OCI-LY7 (cell line): ENCODE data around the gene NOP56. TPM values are rescaled to one million over a fixed set of nuclear protein-coding genes. Genes with fewer than 3 reads are reported as not detected.

ENCODE experiments used
- BruUV-seq: library from RNA; stranded (reverse); fragments of 400-500 nt; replicated peaks from 2 replicates; lab custom pipeline; 2021; lab: Mats Ljungman, UMichigan
- CTCF ChIA-PET: fragments of 300-600 bp; sonication (Branson Sonifier 250); formaldehyde crosslinking; loops from one replicate; lab custom pipeline; 2022; ENCODE audit warnings: antibody characterized with exemption; ENCODE audit not compliant: unreplicated experiment; lab: Charles Lee
- POLR2A ChIA-PET: fragments of 300-600 bp; sonication (Branson Sonifier 250); formaldehyde crosslinking; loops from one replicate; lab custom pipeline; 2022; ENCODE audit warnings: antibody characterized with exemption; lab: Charles Lee
- DNase-seq: peaks from one replicate; pipeline ENCODE4 v3.0.0-alpha.2; 2015; ENCODE audit warnings: low spot score
- H2AFZ ChIP-seq: fragments of 200-600 bp; sonication (generic), shearing (Covaris generic); 2 replicates; pipeline ENCODE4 v1.6.1; 2014; ENCODE audit warnings: mild to moderate bottlenecking, antibody characterized with exemption, low read length, moderate library complexity
- H3K27ac ChIP-seq: fragments of 200-600 bp; sonication (generic); 2 replicates; pipeline ENCODE4 v1.5.1; 2014; ENCODE audit warnings: mixed run types, low read depth, mild to moderate bottlenecking, moderate library complexity, low read length, inconsistent platforms; ENCODE audit not compliant: poor library complexity, severe bottlenecking
- H3K36me3 ChIP-seq: fragments of 200-600 bp; sonication (generic); 2 replicates; pipeline ENCODE4 v1.6.1; 2014; ENCODE audit warnings: mild to moderate bottlenecking, antibody characterized with exemption, low read length, moderate library complexity, mixed read lengths; ENCODE audit not compliant: insufficient read depth
- H3K4me1 ChIP-seq: fragments of 200-600 bp; sonication (generic); 2 replicates; pipeline ENCODE4 v1.5.1; 2014; ENCODE audit warnings: mild to moderate bottlenecking, low read length; ENCODE audit not compliant: insufficient read depth, poor library complexity, severe bottlenecking
- H3K4me2 ChIP-seq: fragments of 200-600 bp; sonication (generic); 2 replicates; pipeline ENCODE4 v1.6.1; 2014; ENCODE audit warnings: mild to moderate bottlenecking, low read length
- H3K4me3 ChIP-seq: fragments of 200-600 bp; sonication (generic); 2 replicates; pipeline ENCODE4 v1.5.1; 2014; ENCODE audit warnings: mild to moderate bottlenecking, low read depth, low read length; ENCODE audit not compliant: poor library complexity, severe bottlenecking
- H3K79me2 ChIP-seq: fragments of 200-600 bp; sonication (generic); 2 replicates; pipeline ENCODE4 v1.6.1; 2016; ENCODE audit warnings: low read depth, mild to moderate bottlenecking, low read length, moderate library complexity, mixed read lengths; ENCODE audit not compliant: insufficient read depth
- H3K9me2 ChIP-seq: fragments of 200-600 bp; sonication (generic); 2 replicates; pipeline ENCODE4 v1.6.1; 2016; ENCODE audit warnings: mild to moderate bottlenecking, low read length, mixed read lengths; ENCODE audit not compliant: insufficient read depth
- H3K9me3 ChIP-seq: fragments of 200-600 bp; sonication (generic); 2 replicates; pipeline ENCODE4 v1.6.1; 2014; ENCODE audit warnings: mild to moderate bottlenecking, mixed run types, low read length, mixed read lengths
- H4K20me1 ChIP-seq: fragments of 200-600 bp; sonication (generic); 2 replicates; pipeline ENCODE4 v1.6.1; 2014; ENCODE audit warnings: mild to moderate bottlenecking, antibody characterized with exemption, low read length, moderate library complexity, mixed read lengths; ENCODE audit not compliant: insufficient read depth
- EZH2phosphoT487 ChIP-seq: fragments of 200-600 bp; sonication (generic); IDR thresholded peaks from 2 replicates; pipeline ENCODE4 v1.6.1; 2018; ENCODE audit warnings: low read depth, borderline replicate concordance, mild to moderate bottlenecking, mixed run types, antibody characterized with exemption, low read length, moderate library complexity, mixed read lengths
- intact Hi-C: fragments of 100-400 bp; cut with micrococcal nuclease; formaldehyde crosslinking; loops from one replicate; pipeline ENCODE4 v1.10.0; 2022; ENCODE audit not compliant: unreplicated experiment
- total RNA-seq, 2 experiments: library from RNA; depleted of rRNA in 1 of 2; stranded (reverse); fragments of >200 nt in 1 of 2; shearing (Covaris generic) in 1 of 2; gene quantifications; 2 replicates each; pipeline ENCODE4 v1.2.3, GENCODE V29; 2014 to 2022
- TF ChIP-seq, protein P1 (sequence below): fragments of 200-600 bp; sonication (generic); conservative IDR thresholded peaks from 2 replicates; pipeline ENCODE4 v1.5.1; 2014; ENCODE audit warnings: mild to moderate bottlenecking, antibody characterized with exemption, low read length, moderate library complexity, mixed read lengths

NOP56 gene
- total RNA-seq, 2 experiments from 2014 or later, result 544 to 580 TPM

DNA sequence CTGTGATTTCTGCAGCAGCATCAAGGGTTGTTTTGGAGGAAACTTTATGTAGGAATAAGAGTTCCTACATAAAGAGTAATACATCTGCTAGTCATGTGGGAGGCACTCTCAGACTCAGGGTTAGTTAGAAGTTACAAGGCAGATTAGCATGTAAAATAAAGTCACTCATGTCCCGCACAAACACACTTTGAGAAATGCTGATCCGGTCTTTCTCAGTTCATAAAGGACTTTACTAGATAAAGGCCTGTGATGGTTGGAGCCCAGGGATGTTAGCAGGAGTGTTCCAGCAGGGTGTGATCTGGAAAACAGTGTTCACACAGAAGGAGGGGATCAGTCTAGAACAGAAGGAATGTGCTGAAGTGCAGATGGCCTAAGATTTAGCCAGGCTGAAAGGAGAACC, 33.1 kb upstream of the NOP56 start:
- no peak overlapping the region for H3K4me2 ChIP-seq
- intact Hi-C loops, result no loop called here
- H2AFZ ChIP-seq, result no peak overlapping the region
- H3K9me2 ChIP-seq, result no peaks in the 10 kb centered on the region
- H3K27ac ChIP-seq, result no peak overlapping the region
- DNase-seq, result no peak
- no peaks in the 10 kb centered on the region for H4K20me1 ChIP-seq
- no TSS peak for BruUV-seq
- H3K36me3 ChIP-seq, result no peaks in the 10 kb centered on the region
- no peaks in the 10 kb centered on the region for H3K4me1 ChIP-seq
- H3K4me3 ChIP-seq, result no peak overlapping the region
- POLR2A ChIA-PET, result no interaction called here
- CTCF ChIA-PET, result no interaction called here
- no peaks in the 10 kb centered on the region for H3K9me3 ChIP-seq
- TF ChIP-seq, protein P1, sequence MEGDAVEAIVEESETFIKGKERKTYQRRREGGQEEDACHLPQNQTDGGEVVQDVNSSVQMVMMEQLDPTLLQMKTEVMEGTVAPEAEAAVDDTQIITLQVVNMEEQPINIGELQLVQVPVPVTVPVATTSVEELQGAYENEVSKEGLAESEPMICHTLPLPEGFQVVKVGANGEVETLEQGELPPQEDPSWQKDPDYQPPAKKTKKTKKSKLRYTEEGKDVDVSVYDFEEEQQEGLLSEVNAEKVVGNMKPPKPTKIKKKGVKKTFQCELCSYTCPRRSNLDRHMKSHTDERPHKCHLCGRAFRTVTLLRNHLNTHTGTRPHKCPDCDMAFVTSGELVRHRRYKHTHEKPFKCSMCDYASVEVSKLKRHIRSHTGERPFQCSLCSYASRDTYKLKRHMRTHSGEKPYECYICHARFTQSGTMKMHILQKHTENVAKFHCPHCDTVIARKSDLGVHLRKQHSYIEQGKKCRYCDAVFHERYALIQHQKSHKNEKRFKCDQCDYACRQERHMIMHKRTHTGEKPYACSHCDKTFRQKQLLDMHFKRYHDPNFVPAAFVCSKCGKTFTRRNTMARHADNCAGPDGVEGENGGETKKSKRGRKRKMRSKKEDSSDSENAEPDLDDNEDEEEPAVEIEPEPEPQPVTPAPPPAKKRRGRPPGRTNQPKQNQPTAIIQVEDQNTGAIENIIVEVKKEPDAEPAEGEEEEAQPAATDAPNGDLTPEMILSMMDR, result no peak
- no peak for TF ChIP-seq EZH2phosphoT487
- H3K79me2 ChIP-seq, result no peaks in the 10 kb centered on the region

DNA sequence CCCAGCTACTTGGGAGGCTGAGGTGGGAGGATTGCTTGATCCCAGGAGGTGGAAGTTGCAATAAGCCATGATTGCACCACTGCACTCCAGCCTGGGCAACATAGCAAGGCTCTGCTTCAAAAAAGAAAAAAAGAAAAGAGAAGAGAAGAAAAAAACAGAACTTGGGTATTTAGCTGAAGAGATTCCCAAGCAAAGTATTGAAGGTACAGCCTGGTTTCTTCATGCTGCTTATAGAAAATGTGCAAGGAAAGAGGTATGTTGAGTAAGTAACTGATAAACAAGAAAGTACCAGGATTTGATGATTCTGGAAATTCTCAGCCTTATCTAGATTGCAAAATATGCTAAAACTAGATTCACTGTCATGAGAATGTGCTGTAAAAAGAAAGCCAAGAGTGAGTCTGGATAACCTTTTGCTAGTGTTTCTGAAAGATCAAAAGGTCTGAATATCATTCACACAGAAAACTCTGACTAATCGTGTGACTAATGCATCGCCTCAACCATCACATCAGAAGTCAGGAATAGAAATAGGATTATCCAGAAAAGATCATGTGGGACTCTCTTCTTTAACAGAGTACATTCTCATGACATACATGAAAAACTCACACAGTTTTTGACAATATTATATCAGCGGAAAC, 32.4 kb upstream of the NOP56 start:
- POLR2A ChIA-PET, result no interaction called here
- no peaks in the 10 kb centered on the region for H3K36me3 ChIP-seq
- no peaks in the 10 kb centered on the region for H3K4me1 ChIP-seq
- no TSS peak for BruUV-seq
- CTCF ChIA-PET, result no interaction called here
- H3K4me2 ChIP-seq, result no peak overlapping the region
- no peaks in the 10 kb centered on the region for H3K9me2 ChIP-seq
- no peak overlapping the region for H2AFZ ChIP-seq
- no peaks in the 10 kb centered on the region for H4K20me1 ChIP-seq
- H3K27ac ChIP-seq, result no peak overlapping the region
- intact Hi-C loops, result no loop called here
- no peaks in the 10 kb centered on the region for H3K79me2 ChIP-seq
- H3K9me3 ChIP-seq, result no peaks in the 10 kb centered on the region
- H3K4me3 ChIP-seq, result no peak overlapping the region
- TF ChIP-seq EZH2phosphoT487, result no peak
- TF ChIP-seq, protein P1, result no peak
- no peak for DNase-seq

DNA sequence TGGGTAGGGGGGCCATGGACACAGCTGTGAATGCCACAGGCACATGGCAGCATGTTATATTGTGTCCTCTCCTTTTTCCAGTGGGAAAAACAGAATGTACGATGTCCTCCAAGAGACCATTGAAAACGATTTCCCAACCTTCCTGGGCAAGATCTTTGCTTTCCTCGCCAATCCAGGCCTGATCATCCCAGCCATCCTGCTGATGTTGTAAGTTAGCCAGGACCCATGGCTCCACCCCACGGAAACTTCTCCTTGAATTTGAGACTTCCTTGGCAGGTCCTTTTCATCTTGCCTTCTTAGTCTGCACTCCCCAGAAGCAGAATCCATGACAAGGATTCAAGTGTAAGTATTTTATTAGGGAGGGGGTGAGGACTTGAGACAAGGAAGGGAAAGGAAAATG, 28.2 kb upstream of the NOP56 start:
- Histone ChIP-seq H3K9me2 (no peaks in the 10 kb centered on the region), H3K79me2 (no peaks in the 10 kb centered on the region), H3K27ac (no peak overlapping the region), H3K4me2 (no peak overlapping the region), H4K20me1 (no peaks in the 10 kb centered on the region), H3K4me3 (no peak overlapping the region), H2AFZ (no peak overlapping the region), H3K4me1 (no peaks in the 10 kb centered on the region), H3K9me3 (peaks cover 8% of the 10 kb centered on the region; the same call in 1 of the 2 replicates), H3K36me3 (no peaks in the 10 kb centered on the region)
- no TSS peak for BruUV-seq
- ChIA-PET POLR2A (no interaction called here), CTCF (no interaction called here)
- no peak for DNase-seq
- no peak for TF ChIP-seq EZH2phosphoT487
- TF ChIP-seq, protein P1, result no peak
- intact Hi-C loops, result no loop called here
